ENCODE results near the gene RRP12.
"Not testable (repeated sequence)": the region's sequence is repeated elsewhere in the genome, so short reads cannot be mapped to it uniquely, and the experiment has no call there.

The RRP12 gene

GRCh38 chr10:97367126-97367649 is 34.0 kb downstream of the RRP12 start:
- DNase-seq (ENCODE audit: low read depth): no peak

DNA sequence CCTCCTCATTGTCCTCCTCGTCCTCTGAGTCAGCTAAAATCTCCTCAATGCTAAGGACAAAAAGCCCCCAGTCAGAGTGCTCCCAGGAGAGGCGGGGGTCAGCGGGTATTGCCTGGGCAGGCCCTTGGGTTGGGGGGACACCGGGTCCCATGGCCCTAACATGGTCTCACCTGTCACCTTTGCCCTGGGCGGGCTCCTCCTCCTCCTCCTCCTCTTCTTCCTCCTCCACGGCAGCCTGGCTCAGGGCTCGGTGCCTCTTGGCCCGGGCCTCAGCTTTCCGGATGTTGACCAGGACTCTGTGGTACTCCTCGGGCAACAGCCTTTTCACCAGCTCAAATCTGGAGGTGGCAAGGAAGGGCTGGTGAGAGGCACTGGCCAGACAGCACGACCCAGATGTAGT is 34.6 kb downstream of the RRP12 start:
- no peak for DNase-seq (ENCODE audit: low read depth)

- DNase-seq (ENCODE audit: low read depth): no peak
Observed at GRCh38 chr10:97365761-97366351, 35.3 kb downstream of the RRP12 start.

- no peak for DNase-seq (ENCODE audit: low read depth)
Observed at GRCh38 chr10:97363071-97363470, 38.1 kb downstream of the RRP12 start.

- no peak for DNase-seq (ENCODE audit: low read depth)
Observed at GRCh38 chr10:97362310-97363033, 38.7 kb downstream of the RRP12 start.

- DNase-seq (ENCODE audit: low read depth): no peak
Observed at GRCh38 chr10:97361537-97361901, 39.6 kb downstream of the RRP12 start.

- DNase-seq (ENCODE audit: low read depth): no peak
Observed at GRCh38 chr10:97360705-97361536, 40.2 kb downstream of the RRP12 start.

GRCh38 chr10:97358781-97359180 is 42.4 kb downstream of the RRP12 start:
- no peak for DNase-seq (ENCODE audit: low read depth)

DNA sequence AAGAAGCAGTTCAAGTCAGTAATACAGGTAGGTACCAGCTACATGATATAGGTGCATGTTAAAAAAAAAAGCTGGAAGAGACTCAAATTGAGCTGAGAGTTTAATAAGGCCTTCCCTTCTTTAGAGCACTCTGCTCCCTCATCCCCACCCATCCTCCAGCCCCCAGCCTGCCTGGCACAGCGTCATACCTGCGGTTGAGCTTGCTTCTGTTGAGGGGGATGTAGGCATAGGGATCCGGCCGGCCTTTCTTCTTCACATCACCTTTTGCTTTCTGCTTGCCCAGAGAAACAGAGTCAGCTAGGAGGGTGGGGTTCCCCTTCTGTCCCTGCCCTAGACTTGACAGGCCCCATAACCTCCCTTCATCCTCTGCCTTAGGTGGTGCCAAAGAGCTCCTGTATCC is 42.8 kb downstream of the RRP12 start:
- no peak for DNase-seq (ENCODE audit: low read depth)

- no peak for DNase-seq (ENCODE audit: low read depth)
Observed at GRCh38 chr10:97356918-97357317, 44.2 kb downstream of the RRP12 start.

- DNase-seq (ENCODE audit: low read depth): no peak
Observed at GRCh38 chr10:97356318-97356914, 44.7 kb downstream of the RRP12 start.

- DNase-seq (ENCODE audit: low read depth): no peak
Observed at GRCh38 chr10:97355571-97355975, 45.6 kb downstream of the RRP12 start.

GRCh38 chr10:97353945-97354344 is 47.2 kb downstream of the RRP12 start:
- DNase-seq (ENCODE audit: low read depth): no peak

GRCh38 chr10:97349752-97350513 is 51.2 kb downstream of the RRP12 start:
- no peak for DNase-seq (ENCODE audit: low read depth)

DNA sequence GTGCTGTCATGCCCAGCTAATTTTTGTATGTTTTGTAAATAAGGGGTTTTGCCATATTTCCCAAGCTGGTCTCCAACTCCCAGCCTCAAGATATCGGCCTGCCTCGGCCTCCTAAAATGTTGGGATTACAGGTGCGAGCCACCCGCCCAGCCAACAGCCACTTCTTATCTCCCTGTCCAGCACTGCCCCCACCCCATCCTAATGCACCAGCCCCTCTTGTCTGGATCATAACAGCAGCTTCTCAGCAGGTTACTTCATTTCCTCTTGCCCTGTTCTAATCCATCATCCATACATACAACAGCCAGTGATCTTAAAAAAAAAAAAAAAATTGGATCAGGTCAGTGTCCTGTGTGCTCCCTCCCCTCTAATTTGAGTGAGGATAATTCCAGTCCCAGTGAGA is 53.8 kb downstream of the RRP12 start:
- no peak for DNase-seq (ENCODE audit: low read depth)

- not testable (repeated sequence) for DNase-seq (ENCODE audit: low read depth)
Observed at GRCh38 chr10:97343664-97344063, 57.5 kb downstream of the RRP12 start.

- DNase-seq (ENCODE audit: low read depth): no peak
Observed at GRCh38 chr10:97341416-97341815, 59.7 kb downstream of the RRP12 start.

DNA sequence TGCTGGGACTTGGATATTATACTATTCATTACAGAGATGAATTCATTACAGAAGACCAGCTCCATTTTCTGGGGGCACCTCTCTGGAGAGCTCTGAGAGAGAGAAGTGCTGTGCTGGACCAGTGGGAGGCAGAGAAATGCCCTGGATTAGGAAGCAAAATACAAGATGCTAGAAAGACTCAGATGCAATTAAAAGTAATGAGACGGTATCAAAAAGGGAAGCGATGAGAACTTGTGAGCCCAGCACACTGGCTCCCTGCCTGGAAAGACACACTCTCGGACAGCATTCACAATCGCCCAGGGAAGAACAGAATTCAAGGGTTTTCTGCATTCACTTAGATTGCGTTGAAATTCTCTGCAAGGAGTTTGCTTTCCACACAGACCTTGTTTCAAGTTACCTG is 63.1 kb downstream of the RRP12 start:
- no peak for DNase-seq (ENCODE audit: low read depth)

DNA sequence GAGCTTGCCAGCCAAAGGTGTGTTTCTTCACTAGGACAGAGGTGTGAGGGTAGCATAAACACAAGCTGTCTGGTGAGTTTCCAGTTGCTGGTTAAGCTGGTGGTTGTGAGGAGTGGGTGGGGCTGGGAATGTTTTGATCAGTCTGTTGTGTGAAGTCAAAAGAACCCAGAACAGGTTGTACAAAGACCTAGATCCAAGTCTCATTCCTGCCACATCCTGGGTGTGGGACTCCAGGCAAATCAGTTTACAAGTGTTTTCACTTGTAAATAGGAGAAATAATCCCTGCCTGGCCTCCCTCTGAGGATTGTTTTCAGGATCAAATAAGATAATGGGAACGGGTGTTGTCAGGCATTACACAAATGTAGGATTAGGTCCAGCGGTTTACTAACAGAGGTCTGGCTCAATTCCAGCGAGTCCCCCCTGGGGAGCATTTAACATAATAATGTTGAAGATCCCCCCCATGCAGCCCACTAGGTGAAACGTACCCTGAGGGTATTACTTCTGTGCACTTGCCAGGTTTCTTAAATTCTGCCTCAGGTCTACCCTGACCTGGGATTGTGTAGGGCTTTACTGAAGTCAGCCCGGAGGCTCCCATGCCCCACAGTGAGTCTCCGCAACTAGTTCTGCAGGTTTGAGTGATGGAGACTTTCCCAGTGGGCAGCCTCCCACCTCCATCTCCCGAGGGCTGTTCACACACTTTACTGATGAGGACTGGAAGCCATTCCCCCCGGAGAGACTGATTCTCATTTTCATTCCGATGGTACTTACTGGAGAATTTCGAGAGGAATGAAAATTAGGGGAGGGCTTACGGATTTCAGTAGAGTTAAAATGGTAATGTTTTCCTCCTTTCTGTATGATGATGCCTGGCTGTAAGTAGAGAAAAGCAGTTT is 64.0 kb downstream of the RRP12 start:
- no peak for DNase-seq (ENCODE audit: low read depth)

GRCh38 chr10:97336446-97336845 is 64.7 kb downstream of the RRP12 start:
- DNase-seq (ENCODE audit: low read depth): no peak

- DNase-seq (ENCODE audit: low read depth): no peak
Observed at GRCh38 chr10:97336006-97336405, 65.1 kb downstream of the RRP12 start.
